HEK293 (cell line): ENCODE measurements around the gene DOCK8.

Experiments used
- HOXD13 ChIP-seq: sonication (generic); formaldehyde crosslinking; IDR thresholded peaks from 2 replicates; pipeline ENCODE4 v1.8.0; 2022; ENCODE audit warnings: missing genetic modification reagents, borderline replicate concordance
- KLF16 ChIP-seq: fragments of 450-650 bp; formaldehyde crosslinking; IDR thresholded peaks from 2 replicates; pipeline ENCODE4 v1.5.1; 2017; ENCODE audit warnings: missing biosample characterization, missing genetic modification characterization
- KLF8 ChIP-seq: fragments of 450-650 bp; formaldehyde crosslinking; IDR thresholded peaks from 2 replicates; pipeline ENCODE4 v1.5.1; 2016; ENCODE audit warnings: missing biosample characterization, missing genetic modification characterization
- YY1 ChIP-seq: fragments of 450-650 bp; formaldehyde crosslinking; IDR thresholded peaks from 2 replicates; pipeline ENCODE4 v1.5.1; 2018; ENCODE audit warnings: missing biosample characterization, missing genetic modification characterization
- ZBTB10 ChIP-seq: fragments of 450-650 bp; formaldehyde crosslinking; IDR thresholded peaks from 2 replicates; pipeline ENCODE4 v1.5.1; 2016; ENCODE audit warnings: missing biosample characterization, missing genetic modification characterization
- ZBTB20 ChIP-seq: fragments of 450-650 bp; formaldehyde crosslinking; IDR thresholded peaks from 2 replicates; pipeline ENCODE4 v1.5.1; 2016; ENCODE audit warnings: missing biosample characterization, missing genetic modification characterization
- ZFHX2 ChIP-seq: fragments of 450-650 bp; formaldehyde crosslinking; conservative IDR thresholded peaks from 2 replicates; pipeline ENCODE4 v1.5.1; 2016; ENCODE audit warnings: missing biosample characterization, missing genetic modification characterization
- ZFP37 ChIP-seq: fragments of 450-650 bp; formaldehyde crosslinking; IDR thresholded peaks from 2 replicates; pipeline ENCODE4 v1.5.1; 2016; ENCODE audit warnings: missing biosample characterization, missing genetic modification characterization
- ZFP41 ChIP-seq: fragments of 450-650 bp; formaldehyde crosslinking; IDR thresholded peaks from 2 replicates; pipeline ENCODE4 v1.5.1; 2016; ENCODE audit warnings: missing biosample characterization, missing genetic modification characterization, borderline replicate concordance
- ZNF138 ChIP-seq: fragments of 450-650 bp; formaldehyde crosslinking; IDR thresholded peaks from 2 replicates; pipeline ENCODE4 v1.5.1; 2016; ENCODE audit warnings: missing biosample characterization, missing genetic modification characterization, borderline replicate concordance
- ZNF140 ChIP-seq: fragments of 450-650 bp; formaldehyde crosslinking; IDR thresholded peaks from 2 replicates; pipeline ENCODE4 v1.5.1; 2016; ENCODE audit warnings: missing biosample characterization, missing genetic modification characterization
- ZNF174 ChIP-seq: fragments of 450-650 bp; formaldehyde crosslinking; IDR thresholded peaks from 2 replicates; pipeline ENCODE4 v1.5.0; 2017; ENCODE audit warnings: missing biosample characterization, mild to moderate bottlenecking, missing genetic modification characterization
- ZNF175 ChIP-seq: fragments of 450-650 bp; formaldehyde crosslinking; IDR thresholded peaks from 2 replicates; pipeline ENCODE4 v1.5.1; 2016; ENCODE audit warnings: missing biosample characterization, missing genetic modification characterization
- ZNF18 ChIP-seq: fragments of 450-650 bp; formaldehyde crosslinking; IDR thresholded peaks from 2 replicates; pipeline ENCODE4 v1.5.1; 2016; ENCODE audit warnings: missing biosample characterization, missing genetic modification characterization
- ZNF335 ChIP-seq: fragments of 450-650 bp; formaldehyde crosslinking; conservative IDR thresholded peaks from 2 replicates; pipeline ENCODE4 v1.5.1; 2016; ENCODE audit warnings: missing biosample characterization, missing genetic modification characterization
- ZNF394 ChIP-seq: fragments of 450-650 bp; formaldehyde crosslinking; IDR thresholded peaks from 2 replicates; pipeline ENCODE4 v1.5.1; 2016; ENCODE audit warnings: missing biosample characterization, missing genetic modification characterization, mild to moderate bottlenecking, moderate library complexity, borderline replicate concordance
- ZNF449 ChIP-seq: fragments of 450-650 bp; formaldehyde crosslinking; IDR thresholded peaks from 2 replicates; pipeline ENCODE4 v1.5.1; 2017; ENCODE audit warnings: missing biosample characterization, mild to moderate bottlenecking, missing genetic modification characterization, moderate library complexity
- ZNF473 ChIP-seq: fragments of 450-650 bp; formaldehyde crosslinking; IDR thresholded peaks from 2 replicates; pipeline ENCODE4 v1.5.1; 2017; ENCODE audit warnings: missing biosample characterization, missing genetic modification characterization
- ZNF513 ChIP-seq: fragments of 450-650 bp; IDR thresholded peaks from 2 replicates; pipeline ENCODE4 v1.5.1; 2018; ENCODE audit warnings: missing biosample characterization, missing genetic modification characterization
- ZNF518A ChIP-seq: fragments of 450-650 bp; formaldehyde crosslinking; conservative IDR thresholded peaks from 2 replicates; pipeline ENCODE4 v1.5.1; 2016; ENCODE audit warnings: low read depth, missing biosample characterization, missing genetic modification characterization
- ZNF521 ChIP-seq: fragments of 450-650 bp; formaldehyde crosslinking; IDR thresholded peaks from 2 replicates; pipeline ENCODE4 v1.5.1; 2017; ENCODE audit warnings: missing biosample characterization, mild to moderate bottlenecking, missing genetic modification characterization
- ZNF529 ChIP-seq: fragments of 450-650 bp; formaldehyde crosslinking; IDR thresholded peaks from 2 replicates; pipeline ENCODE4 v1.5.1; 2017; ENCODE audit warnings: missing genetic modification characterization, missing biosample characterization; ENCODE audit not compliant: insufficient replicate concordance
- ZNF560 ChIP-seq: fragments of 450-650 bp; formaldehyde crosslinking; IDR thresholded peaks from 2 replicates; pipeline ENCODE4 v1.5.1; 2017; ENCODE audit warnings: missing biosample characterization, missing genetic modification characterization, borderline replicate concordance
- ZNF626 ChIP-seq: fragments of 450-650 bp; sonication (Bioruptor Pico); formaldehyde crosslinking; IDR thresholded peaks from 2 replicates; pipeline ENCODE4 v1.5.1; 2018; ENCODE audit warnings: missing biosample characterization, missing genetic modification characterization, inconsistent platforms
- ZNF629 ChIP-seq: fragments of 450-650 bp; formaldehyde crosslinking; IDR thresholded peaks from 2 replicates; pipeline ENCODE4 v1.5.1; 2017; ENCODE audit warnings: missing biosample characterization, missing genetic modification characterization
- ZNF664 ChIP-seq: fragments of 450-650 bp; formaldehyde crosslinking; IDR thresholded peaks from 2 replicates; pipeline ENCODE4 v1.5.1; 2016; ENCODE audit warnings: missing biosample characterization, missing genetic modification characterization
- ZNF792 ChIP-seq: fragments of 450-650 bp; formaldehyde crosslinking; IDR thresholded peaks from 2 replicates; pipeline ENCODE4 v1.5.1; 2016; ENCODE audit warnings: missing biosample characterization, missing genetic modification characterization

The DOCK8 gene

GRCh38 chr9:214648-215493, at the start of gene DOCK8 (continued):
- TF ChIP-seq ZBTB10 (tag by site-specific recombination) (no peak), ZNF175 (tag by site-specific recombination) (no peak), ZBTB20 (tag by site-specific recombination) (peak; percentile 29; the same call in 1 of the 2 replicates), ZNF560 (tag by site-specific recombination) (no peak), ZNF394 (peak; percentile 15; the same call in 1 of the 2 replicates), ZNF629 (tag by site-specific recombination) (no peak), ZNF529 (no peak), KLF8 (no peak; the same call in 1 of the 2 replicates), ZNF792 (no peak), ZNF473 (tag by site-specific recombination) (no peak), ZNF140 (tag by site-specific recombination) (no peak), ZFHX2 (tag by site-specific recombination) (no peak; the same call in 1 of the 2 replicates), ZFP37 (tag by site-specific recombination) (peak; percentile 75; the same call in 1 of the 2 replicates), ZNF335 (tag by site-specific recombination) (peak; percentile 85), ZNF18 (tag by site-specific recombination) (peak; percentile 95), ZNF521 (no peak), YY1 (tag by site-specific recombination) (no peak), ZNF174 (tag by site-specific recombination) (no peak), KLF16 (tag by site-specific recombination) (no peak), ZNF138 (no peak), ZFP41 (tag by site-specific recombination) (no peak), HOXD13 (peak; percentile 11; the same call in 1 of the 2 replicates), ZNF449 (peak; percentile 83), ZNF626 (tag by site-specific recombination) (no peak), ZNF518A (tag by site-specific recombination) (no peak), ZNF513 (no peak), ZNF664 (no peak)
